OCI-LY7 (cell line): ENCODE results near the gene CCL13. TPM values are rescaled to one million over a fixed set of nuclear protein-coding genes. Genes with fewer than 3 reads are reported as not detected.

Source experiments
- BruUV-seq: library from RNA; stranded (reverse); fragments of 400-500 nt; replicated peaks from 2 replicates; lab custom pipeline; 2021; lab: Mats Ljungman, UMichigan
- CTCF ChIA-PET: fragments of 300-600 bp; sonication (Branson Sonifier 250); formaldehyde crosslinking; loops from one replicate; lab custom pipeline; 2022; ENCODE audit warnings: antibody characterized with exemption; ENCODE audit not compliant: unreplicated experiment; lab: Charles Lee
- POLR2A ChIA-PET: fragments of 300-600 bp; sonication (Branson Sonifier 250); formaldehyde crosslinking; loops from one replicate; lab custom pipeline; 2022; ENCODE audit warnings: antibody characterized with exemption; lab: Charles Lee
- DNase-seq: peaks from one replicate; pipeline ENCODE4 v3.0.0-alpha.2; 2015; ENCODE audit warnings: low spot score
- H2AFZ ChIP-seq: fragments of 200-600 bp; sonication (generic), shearing (Covaris generic); 2 replicates; pipeline ENCODE4 v1.6.1; 2014; ENCODE audit warnings: mild to moderate bottlenecking, antibody characterized with exemption, low read length, moderate library complexity
- H3K27ac ChIP-seq: fragments of 200-600 bp; sonication (generic); 2 replicates; pipeline ENCODE4 v1.5.1; 2014; ENCODE audit warnings: mixed run types, low read depth, mild to moderate bottlenecking, moderate library complexity, low read length, inconsistent platforms; ENCODE audit not compliant: poor library complexity, severe bottlenecking
- H3K36me3 ChIP-seq: fragments of 200-600 bp; sonication (generic); 2 replicates; pipeline ENCODE4 v1.6.1; 2014; ENCODE audit warnings: mild to moderate bottlenecking, antibody characterized with exemption, low read length, moderate library complexity, mixed read lengths; ENCODE audit not compliant: insufficient read depth
- H3K4me1 ChIP-seq: fragments of 200-600 bp; sonication (generic); 2 replicates; pipeline ENCODE4 v1.5.1; 2014; ENCODE audit warnings: mild to moderate bottlenecking, low read length; ENCODE audit not compliant: insufficient read depth, poor library complexity, severe bottlenecking
- H3K4me2 ChIP-seq: fragments of 200-600 bp; sonication (generic); 2 replicates; pipeline ENCODE4 v1.6.1; 2014; ENCODE audit warnings: mild to moderate bottlenecking, low read length
- H3K4me3 ChIP-seq: fragments of 200-600 bp; sonication (generic); 2 replicates; pipeline ENCODE4 v1.5.1; 2014; ENCODE audit warnings: mild to moderate bottlenecking, low read depth, low read length; ENCODE audit not compliant: poor library complexity, severe bottlenecking
- H3K79me2 ChIP-seq: fragments of 200-600 bp; sonication (generic); 2 replicates; pipeline ENCODE4 v1.6.1; 2016; ENCODE audit warnings: low read depth, mild to moderate bottlenecking, low read length, moderate library complexity, mixed read lengths; ENCODE audit not compliant: insufficient read depth
- H3K9me2 ChIP-seq: fragments of 200-600 bp; sonication (generic); 2 replicates; pipeline ENCODE4 v1.6.1; 2016; ENCODE audit warnings: mild to moderate bottlenecking, low read length, mixed read lengths; ENCODE audit not compliant: insufficient read depth
- H3K9me3 ChIP-seq: fragments of 200-600 bp; sonication (generic); 2 replicates; pipeline ENCODE4 v1.6.1; 2014; ENCODE audit warnings: mild to moderate bottlenecking, mixed run types, low read length, mixed read lengths
- H4K20me1 ChIP-seq: fragments of 200-600 bp; sonication (generic); 2 replicates; pipeline ENCODE4 v1.6.1; 2014; ENCODE audit warnings: mild to moderate bottlenecking, antibody characterized with exemption, low read length, moderate library complexity, mixed read lengths; ENCODE audit not compliant: insufficient read depth
- EZH2phosphoT487 ChIP-seq: fragments of 200-600 bp; sonication (generic); IDR thresholded peaks from 2 replicates; pipeline ENCODE4 v1.6.1; 2018; ENCODE audit warnings: low read depth, borderline replicate concordance, mild to moderate bottlenecking, mixed run types, antibody characterized with exemption, low read length, moderate library complexity, mixed read lengths
- intact Hi-C: fragments of 100-400 bp; cut with micrococcal nuclease; formaldehyde crosslinking; loops from one replicate; pipeline ENCODE4 v1.10.0; 2022; ENCODE audit not compliant: unreplicated experiment
- total RNA-seq, 2 experiments: library from RNA; depleted of rRNA in 1 of 2; stranded (reverse); fragments of >200 nt in 1 of 2; shearing (Covaris generic) in 1 of 2; gene quantifications; 2 replicates each; pipeline ENCODE4 v1.2.3, GENCODE V29; 2014 to 2022
- TF ChIP-seq, protein P1 (sequence below): fragments of 200-600 bp; sonication (generic); conservative IDR thresholded peaks from 2 replicates; pipeline ENCODE4 v1.5.1; 2014; ENCODE audit warnings: mild to moderate bottlenecking, antibody characterized with exemption, low read length, moderate library complexity, mixed read lengths

Gene CCL13
- total RNA-seq, 2 experiments from 2014 or later: not detected

DNA sequence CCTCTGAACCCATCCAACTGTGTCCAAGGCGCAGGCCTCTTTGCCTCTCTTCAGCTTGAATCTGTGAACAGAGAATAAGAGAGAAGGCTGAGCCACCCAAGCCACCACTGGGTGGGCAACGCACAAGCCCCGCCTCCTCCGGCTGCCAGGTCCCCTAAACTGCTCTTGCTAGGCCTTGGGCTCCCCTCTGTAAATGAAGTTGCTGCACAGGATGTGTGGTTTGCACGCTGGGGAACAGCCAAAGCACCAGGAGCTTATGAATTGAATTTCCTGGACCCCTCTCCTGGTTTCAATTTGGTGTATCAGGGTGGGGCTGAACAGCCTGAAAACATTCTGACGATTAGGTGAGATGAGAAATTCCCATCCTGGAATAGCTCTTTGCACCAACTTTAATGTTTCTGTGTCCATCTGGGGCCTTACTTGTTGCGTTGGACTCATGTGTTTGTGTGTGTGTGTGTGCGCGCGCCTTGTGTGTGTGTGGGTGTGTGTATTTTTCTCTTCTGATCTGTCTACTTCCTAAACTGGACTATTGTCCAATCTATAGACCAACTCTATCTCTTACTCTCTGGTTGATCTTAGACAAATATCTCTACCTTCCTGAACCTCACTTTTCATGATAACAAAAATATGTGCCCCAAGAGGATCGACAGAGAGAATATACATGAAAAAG is 4.5 kb downstream of the CCL13 start:
- Histone ChIP-seq H3K9me2 (no peaks in the 10 kb centered on the region), H3K4me3 (no peak overlapping the region), H3K4me2 (no peak overlapping the region), H3K79me2 (no peaks in the 10 kb centered on the region), H3K9me3 (0 out of 2 replicates have a peak, but pooled peaks cover 4% of the 10 kb centered on the region), H3K36me3 (no peaks in the 10 kb centered on the region), H4K20me1 (no peaks in the 10 kb centered on the region), H2AFZ (peak overlapping the region; percentile 73; the same call in 1 of the 2 replicates), H3K27ac (no peak overlapping the region), H3K4me1 (peaks cover 54% of the 10 kb centered on the region)
- CTCF ChIA-PET: interaction anchor here (0.6 to 3.7 kb wide), 13 partner anchors 10 to 398 kb away, joined by 3 to 32 read pairs (median 4); no protein-coding TSS in a partner anchor
- intact Hi-C loops: loop anchor here (1.0 to 10.0 kb wide), 6 partner anchors 42 to 474 kb away; partner anchors contain the start of gene CCL8
- no peak for DNase-seq
- POLR2A ChIA-PET: interaction anchor here (0.6 to 1.5 kb wide), 4 partner anchors 8 to 193 kb away, joined by 3 to 4 read pairs (median 3); no protein-coding TSS in a partner anchor
- TF ChIP-seq, protein P1, sequence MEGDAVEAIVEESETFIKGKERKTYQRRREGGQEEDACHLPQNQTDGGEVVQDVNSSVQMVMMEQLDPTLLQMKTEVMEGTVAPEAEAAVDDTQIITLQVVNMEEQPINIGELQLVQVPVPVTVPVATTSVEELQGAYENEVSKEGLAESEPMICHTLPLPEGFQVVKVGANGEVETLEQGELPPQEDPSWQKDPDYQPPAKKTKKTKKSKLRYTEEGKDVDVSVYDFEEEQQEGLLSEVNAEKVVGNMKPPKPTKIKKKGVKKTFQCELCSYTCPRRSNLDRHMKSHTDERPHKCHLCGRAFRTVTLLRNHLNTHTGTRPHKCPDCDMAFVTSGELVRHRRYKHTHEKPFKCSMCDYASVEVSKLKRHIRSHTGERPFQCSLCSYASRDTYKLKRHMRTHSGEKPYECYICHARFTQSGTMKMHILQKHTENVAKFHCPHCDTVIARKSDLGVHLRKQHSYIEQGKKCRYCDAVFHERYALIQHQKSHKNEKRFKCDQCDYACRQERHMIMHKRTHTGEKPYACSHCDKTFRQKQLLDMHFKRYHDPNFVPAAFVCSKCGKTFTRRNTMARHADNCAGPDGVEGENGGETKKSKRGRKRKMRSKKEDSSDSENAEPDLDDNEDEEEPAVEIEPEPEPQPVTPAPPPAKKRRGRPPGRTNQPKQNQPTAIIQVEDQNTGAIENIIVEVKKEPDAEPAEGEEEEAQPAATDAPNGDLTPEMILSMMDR: no peak
- no peak for TF ChIP-seq EZH2phosphoT487
- BruUV-seq: no TSS peak

- intact Hi-C loops: loop anchor here (1.0 to 10.0 kb wide), 6 partner anchors 43 to 473 kb away; partner anchors contain the start of gene CCL8
- peak; percentile 95 for DNase-seq
Observed at GRCh38 chr17:34361478-34362061, 5.3 kb downstream of the CCL13 start.

More at GRCh38 chr17:34361478-34362061, 5.3 kb downstream of the CCL13 start:
- peak overlapping the region; percentile 35 for H3K4me2 ChIP-seq
- H3K4me3 ChIP-seq: no peak overlapping the region
- TF ChIP-seq, protein P1: peak; percentile 100
- no peak for TF ChIP-seq EZH2phosphoT487
- no peaks in the 10 kb centered on the region for H3K36me3 ChIP-seq
- H3K9me3 ChIP-seq: 0 out of 2 replicates have a peak, but pooled peaks cover 4% of the 10 kb centered on the region
- no peaks in the 10 kb centered on the region for H3K9me2 ChIP-seq
- no peaks in the 10 kb centered on the region for H3K79me2 ChIP-seq
- H4K20me1 ChIP-seq: no peaks in the 10 kb centered on the region
- ChIA-PET CTCF (interaction anchor here (0.6 to 3.7 kb wide), 15 partner anchors 10 to 399 kb away, joined by 3 to 32 read pairs (median 3); no protein-coding TSS in a partner anchor), POLR2A (interaction anchor here (0.6 to 1.6 kb wide), 8 partner anchors 10 to 786 kb away, joined by 3 to 7 read pairs (median 3); partner anchors contain the start of gene UNC45B)
- peak overlapping the region; percentile 73 for H2AFZ ChIP-seq
- peak overlapping the region; percentile 98 for H3K27ac ChIP-seq
- no TSS peak for BruUV-seq
- peaks cover 62% of the 10 kb centered on the region for H3K4me1 ChIP-seq
